H1 (cell line): ENCODE results near the gene ACVRL1. TPM values are rescaled to one million over a fixed set of nuclear protein-coding genes. Genes with fewer than 3 reads are reported as not detected.

Experiments
- ATF2 ChIP-seq: IDR thresholded peaks from 2 replicates; pipeline ENCODE4 v1.6.1; 2012; ENCODE audit warnings: low read length, inconsistent platforms
- BCL11A ChIP-seq, 2 experiments: IDR thresholded peaks; one replicate each; pipeline ENCODE4 v1.6.1; 2011; ENCODE audit warnings: low read depth in 2 of 2, low read length in 2 of 2, mild to moderate bottlenecking in 2 of 2
- EGR1 ChIP-seq: IDR thresholded peaks from 2 replicates; pipeline ENCODE4 v1.6.1; 2011; ENCODE audit warnings: low read depth, low read length, borderline replicate concordance
- YY1 ChIP-seq: IDR thresholded peaks from 2 replicates; pipeline ENCODE4 v1.6.1; 2011; ENCODE audit warnings: low read depth, mild to moderate bottlenecking, low read length
- polyA plus RNA-seq, 7 experiments: library from polyadenylated mRNA; depleted of rRNA in 3 of 7; stranded (reverse) in 5 of 7; unstranded in 2 of 7; fragments of >200 nt in 5 of 7; fragments of 200-250 nt in 2 of 7; gene quantifications; 1 replicate in 5 of 7; 2 replicates in 1 of 7; 4 replicates in 1 of 7; pipeline versions ENCODE4 v1.2.1 to v1.2.3, GENCODE V29; 2011 to 2013; ENCODE audit warnings: missing spikeins in 2 of 7, mixed read lengths in 2 of 7
- total RNA-seq: library from RNA; stranded (reverse); fragmentation: NEBNext Ultra II Directional; extraction: Animal tissue kit (Norgen Biotek cat#: 25700); gene quantifications from 2 replicates; pipeline ENCODE4 v1.2.1, GENCODE V29; 2021

The ACVRL1 gene
- total and polyA plus RNA-seq, 2 of the 8 experiments (the other 6 are each of a cell fraction or from before 2014, with no cell fraction given) = 0.09 to 0.35 TPM

- TF ChIP-seq ATF2 (no peak), BCL11A (IDR thresholded peaks at IDR 0.05; ENCODE audit: low read depth in 2 of 2, low read length in 2 of 2) (no peak), YY1 (no peak), EGR1 (no peak)
These were observed 41.0 kb upstream of the ACVRL1 start (continued) for GRCh38 chr12:51866324-51866723.
